Thyroid gland (tissue), 4 donors: ENCODE measurements around the gene OR51I1. TPM values are rescaled to one million over a fixed set of nuclear protein-coding genes. Genes with fewer than 3 reads are reported as not detected.

Experiments
- DNase-seq, 2 donors: peaks; one replicate each; pipeline ENCODE4 v3.0.0-alpha.2; 2019
- H3K27ac ChIP-seq, 3 donors: fragments of 200-600 bp; sonication (generic); 1 replicate in 2 of 3; 2 replicates in 1 of 3; pipeline ENCODE4 v1.5.1; 2016 to 2019; ENCODE audit warnings: mild to moderate bottlenecking in 1 of 3, moderate library complexity in 1 of 3
- H3K27me3 ChIP-seq: fragments of 200-600 bp; sonication (generic); one replicate; pipeline ENCODE4 v1.5.1; 2019
- H3K36me3 ChIP-seq, 2 donors: fragments of 200-600 bp; sonication (generic); one replicate each; pipeline ENCODE4 v1.5.1; 2016 to 2019
- H3K4me1 ChIP-seq, 2 donors: fragments of 200-600 bp; sonication (generic); one replicate each; pipeline ENCODE4 v1.5.1; 2017 to 2019
- H3K4me3 ChIP-seq, 3 donors: fragments of 200-600 bp; sonication (generic); replicated peaks in 1 of 3; 1 replicate in 2 of 3; 2 replicates in 1 of 3; pipeline ENCODE4 v1.5.1; 2016; ENCODE audit warnings: mild to moderate bottlenecking in 1 of 3
- H3K9me3 ChIP-seq: fragments of 200-600 bp; sonication (generic); one replicate; pipeline ENCODE4 v1.5.1; 2017
- CTCF ChIP-seq, 6 experiments: fragments of 200-600 bp in 3 of 6; fragments of 450-650 bp in 3 of 6; sonication (generic) in 3 of 6; IDR thresholded peaks; one replicate each; pipeline ENCODE4 v1.5.1; 2016 to 2019; ENCODE audit warnings: antibody characterized with exemption in 6 of 6, mild to moderate bottlenecking in 2 of 6, inconsistent platforms in 1 of 6, moderate library complexity in 1 of 6
- POLR2A ChIP-seq, 2 donors: fragments of 450-650 bp; IDR thresholded peaks; one replicate each; pipeline ENCODE4 v1.6.1; 2017; ENCODE audit warnings: antibody characterized with exemption in 2 of 2, mild to moderate bottlenecking in 2 of 2, moderate library complexity in 1 of 2
- WGBS, 2 donors: methylation state at CpG; one replicate each; pipeline ENCODE4 v1.1.5; 2017; 5-methylcytosine and 5-hydroxymethylcytosine counted together
- intact Hi-C: fragments of 100-400 bp; cut with DNase I; formaldehyde crosslinking; loops from one replicate; pipeline ENCODE4 v1.15.1; 2023
- total RNA-seq, 4 donors: library from RNA; depleted of rRNA; stranded (reverse); fragments of >200 nt; gene quantifications; one replicate each; pipeline ENCODE4 v1.2.3, GENCODE V29; 2016

Gene OR51I1
- total RNA-seq, 4 donors from 2014 or later = 0.33 to 0.93 TPM; not detected in 2

DNA sequence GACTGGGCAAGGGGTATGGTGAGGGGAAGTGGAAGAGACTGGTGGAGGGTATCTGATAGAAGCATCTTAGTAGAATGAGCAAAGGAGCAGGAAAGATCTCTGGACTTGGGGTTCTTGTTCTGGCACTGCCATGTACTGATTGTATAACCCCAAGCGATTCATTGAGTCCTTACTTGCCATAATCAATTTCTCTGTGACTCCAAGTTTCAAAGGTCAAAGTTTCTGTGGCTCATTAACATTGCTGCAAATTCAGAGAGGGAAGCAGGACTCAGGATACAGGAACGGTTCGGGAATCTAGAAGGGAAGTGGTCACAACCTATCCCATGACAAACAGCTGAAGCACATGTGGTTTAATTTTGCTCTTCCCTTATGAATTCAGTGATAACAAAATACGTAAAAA lies 8.1 kb upstream of the OR51I1 start:
- no peaks in the 10 kb centered on the region for H3K27me3 ChIP-seq
- H3K4me3 ChIP-seq = no peak overlapping the region
- H3K4me1 ChIP-seq = no peaks in the 10 kb centered on the region
- H3K36me3 ChIP-seq = no peaks in the 10 kb centered on the region
- no peak for TF ChIP-seq POLR2A (IDR thresholded peaks at IDR 0.05)
- no peak for TF ChIP-seq CTCF (IDR thresholded peaks at IDR 0.05)
- WGBS, 2 donors = 86 to 88% methylated on average over 4 of the region's 4 CpGs
- no peak for DNase-seq
- H3K9me3 ChIP-seq = no peaks in the 10 kb centered on the region
- intact Hi-C loops = no loop called here
- H3K27ac ChIP-seq = no peak overlapping the region

- Histone ChIP-seq H3K27ac (no peak within 1 kb of the TSS), H3K4me3 (no peak within 1 kb of the TSS), H3K9me3 (no peaks in the 10 kb centered on the region), H3K36me3 (no peaks in the 10 kb centered on the region), H3K27me3 (no peaks in the 10 kb centered on the region), H3K4me1 (no peaks in the 10 kb centered on the region)
- intact Hi-C loops = no loop called here
- WGBS, 2 donors = 85 to 89% methylated on average over 2 of the region's 2 CpGs
- no peak for TF ChIP-seq CTCF (IDR thresholded peaks at IDR 0.05)
- TF ChIP-seq POLR2A (IDR thresholded peaks at IDR 0.05) = no peak
- no peak for DNase-seq
These were observed 7.7 kb upstream of the OR51I1 start, which contains the start of gene OR51I2 for GRCh38 chr11:5449023-5449422. TSS of gene OR51I2 (plus strand) at chr11:5449323. CDS start at chr11:5453489, 4,166 bp downstream.

DNA sequence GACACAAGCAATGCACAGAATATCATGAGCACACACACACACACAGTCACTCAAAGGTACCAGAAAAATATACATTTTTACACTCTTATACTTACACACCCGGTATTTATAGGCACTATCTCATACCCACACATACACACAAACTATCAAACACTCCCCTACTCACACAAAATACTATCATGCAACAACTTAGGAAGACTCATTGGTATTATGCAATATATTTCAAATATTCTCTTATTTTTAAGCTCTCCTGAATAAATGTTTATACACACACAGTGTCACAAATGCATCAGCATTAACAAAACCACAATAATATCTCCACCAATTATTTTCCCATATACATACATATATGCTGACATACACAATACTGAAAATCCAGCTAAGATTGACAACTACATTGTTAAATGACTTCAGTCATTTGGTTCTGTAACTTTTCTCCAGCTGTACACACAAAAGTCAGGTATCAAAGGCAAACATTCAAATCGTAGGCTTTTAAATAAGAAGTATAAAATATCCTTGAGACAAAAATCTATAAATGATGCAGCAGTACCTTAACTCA lies 2.6 kb upstream of the OR51I1 start:
- no peak for DNase-seq
- Histone ChIP-seq H3K36me3 (no peaks in the 10 kb centered on the region), H3K27me3 (no peaks in the 10 kb centered on the region), H3K4me1 (no peaks in the 10 kb centered on the region), H3K27ac (no peak overlapping the region), H3K9me3 (no peaks in the 10 kb centered on the region), H3K4me3 (no peak overlapping the region)
- intact Hi-C loops = no loop called here
- WGBS, 2 donors = 37 to 73% methylated on average over 2 of the region's 2 CpGs
- no peak for TF ChIP-seq CTCF (IDR thresholded peaks at IDR 0.05)
- TF ChIP-seq POLR2A (IDR thresholded peaks at IDR 0.05) = no peak

DNA sequence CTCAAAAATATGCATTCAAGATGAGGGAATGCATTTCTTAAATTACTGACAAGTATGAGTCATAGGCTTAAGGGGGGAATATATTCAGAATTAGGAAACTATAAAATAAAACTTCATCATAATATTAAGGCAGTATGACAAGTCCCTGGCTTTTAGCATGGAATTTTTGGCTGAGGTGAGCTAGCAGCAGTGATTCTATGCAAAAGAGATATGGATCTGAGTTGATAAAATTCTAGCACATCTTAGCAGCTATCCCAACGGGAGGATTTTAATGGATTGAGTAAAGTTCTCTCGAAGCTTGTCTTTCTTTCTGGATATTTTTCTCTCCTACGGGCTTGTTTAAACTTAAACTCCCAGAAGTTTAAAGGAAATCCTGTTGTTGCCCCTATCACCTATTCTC lies 18.2 kb downstream of the OR51I1 start:
- Histone ChIP-seq H3K27me3 (no peaks in the 10 kb centered on the region), H3K36me3 (no peaks in the 10 kb centered on the region), H3K4me1 (no peaks in the 10 kb centered on the region), H3K4me3 (no peak overlapping the region), H3K9me3 (no peaks in the 10 kb centered on the region), H3K27ac (no peak overlapping the region)
- intact Hi-C loops = no loop called here
- 27 to 48% methylated on average over 3 of the region's 3 CpGs for WGBS, 2 donors
- DNase-seq = no peak
- TF ChIP-seq POLR2A (IDR thresholded peaks at IDR 0.05) (no peak), CTCF (IDR thresholded peaks at IDR 0.05) (no peak)

DNA sequence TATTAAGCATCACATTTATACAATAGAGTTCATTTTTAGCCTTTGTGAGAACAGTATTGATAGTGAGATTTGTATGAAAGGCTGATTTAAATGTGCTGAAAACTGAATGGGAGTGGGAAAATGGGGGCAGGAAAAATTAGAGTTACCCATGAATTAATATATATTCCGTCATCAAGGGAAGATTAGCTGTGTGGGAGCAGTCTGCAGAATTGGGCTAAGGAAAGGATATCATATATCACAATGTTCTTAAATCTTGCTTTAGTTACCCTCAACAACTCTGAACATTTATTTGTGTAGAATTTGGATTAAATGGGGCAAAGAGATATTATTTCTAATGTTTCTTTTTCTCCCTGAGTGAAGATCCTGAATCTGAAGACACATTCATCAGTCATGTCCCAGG lies 19.5 kb downstream of the OR51I1 start, which contains the start of gene OR51Q1:
Gene OR51Q1, plus strand, starts transcription at position 301 of the 400 bp plus-strand sequence. Its CDS starts 90 bp downstream, at position 391.
- Histone ChIP-seq H3K9me3 (no peaks in the 10 kb centered on the region), H3K4me3 (no peak within 1 kb of the TSS), H3K27me3 (no peaks in the 10 kb centered on the region), H3K36me3 (no peaks in the 10 kb centered on the region), H3K27ac (no peak within 1 kb of the TSS), H3K4me1 (no peaks in the 10 kb centered on the region)
- WGBS, 2 donors = 86 to 88% methylated on average over 1 of the region's 1 CpG
- DNase-seq = no peak
- intact Hi-C loops = no loop called here
- TF ChIP-seq POLR2A (IDR thresholded peaks at IDR 0.05) = no peak
- no peak for TF ChIP-seq CTCF (IDR thresholded peaks at IDR 0.05)
